GM21717 (cell line): Measurements from ENCODE around the gene NUP210L.
"Not testable (repeated sequence)": the region's sequence is repeated elsewhere in the genome, so short reads cannot be mapped to it uniquely, and the experiment has no call there.

ENCODE experiments used
- ATAC-seq: cut with Tn5 transposase; IDR thresholded peaks from one replicate; pipeline ENCODE4 v1.9.1; 2021; ENCODE audit warnings: mild to moderate bottlenecking, moderate library complexity; ENCODE audit not compliant: unreplicated experiment

Gene NUP210L

DNA sequence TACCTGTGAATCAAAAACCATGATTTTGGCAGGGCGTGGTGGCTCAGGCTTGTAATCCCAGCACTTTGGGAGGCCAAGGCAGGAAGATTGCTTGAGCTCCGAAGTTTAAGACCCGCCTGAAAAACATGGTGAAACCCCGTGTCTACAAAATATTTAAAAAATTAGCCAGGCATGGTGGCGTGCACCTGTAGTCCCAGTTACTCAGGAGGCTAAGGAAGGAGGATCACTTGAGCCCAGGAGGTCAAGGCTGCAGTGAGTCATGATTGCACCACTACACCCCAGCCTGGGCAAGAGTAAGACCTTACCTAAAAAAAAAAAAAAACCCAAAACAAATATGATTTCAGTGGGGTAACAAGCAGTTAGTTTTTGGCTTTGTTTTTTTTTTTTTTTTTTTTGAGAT, 54.7 kb downstream of the NUP210L start:
- ATAC-seq = not testable (repeated sequence)

DNA sequence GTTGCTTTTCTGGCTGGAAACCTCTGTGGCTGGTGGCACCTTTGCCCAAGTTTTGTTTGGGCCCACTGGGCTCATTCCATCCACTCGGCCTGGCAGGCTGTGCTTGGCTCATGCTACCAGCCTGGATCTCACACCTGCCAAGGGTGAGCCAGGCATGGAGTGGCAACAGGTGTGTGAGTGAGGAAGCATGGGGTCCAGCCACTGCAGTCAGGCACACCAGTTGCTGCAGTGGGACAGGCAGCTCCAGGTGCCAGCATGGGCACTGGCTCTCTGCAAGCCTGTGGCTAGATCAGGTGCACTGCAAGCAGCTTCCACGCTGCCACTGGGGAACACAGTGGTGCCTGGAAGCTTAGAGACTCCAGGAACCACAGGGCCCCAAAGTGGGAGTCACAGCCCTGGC, 57.0 kb downstream of the NUP210L start:
- no peak for ATAC-seq

DNA sequence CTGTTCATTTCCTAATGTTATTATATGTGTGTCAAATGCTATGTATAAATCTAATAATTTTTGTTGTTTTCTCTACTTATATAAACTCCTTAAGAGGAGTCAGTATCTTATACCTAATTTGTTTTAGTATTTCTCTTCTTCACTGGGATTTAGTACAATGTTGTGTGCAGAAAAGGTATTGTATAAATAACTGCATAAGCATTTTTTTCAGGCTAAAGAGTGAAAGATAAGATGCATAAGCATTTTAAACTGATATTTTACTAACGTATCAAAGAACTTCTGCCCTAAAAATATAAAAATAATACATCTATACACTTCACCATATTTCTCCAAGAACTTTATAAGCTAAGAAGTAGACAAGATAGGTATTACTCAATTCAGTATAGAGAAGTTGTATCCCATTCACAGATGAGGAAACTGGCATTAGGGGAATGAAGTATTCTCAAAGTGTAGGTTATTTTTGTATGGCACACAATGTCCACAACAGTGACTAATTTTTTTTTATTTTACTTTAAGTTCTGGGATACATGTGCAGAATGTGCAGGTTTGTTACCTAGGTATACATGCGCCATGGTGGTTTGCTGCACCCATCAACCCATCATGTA, 59.3 kb downstream of the NUP210L start:
- ATAC-seq = no peak

DNA sequence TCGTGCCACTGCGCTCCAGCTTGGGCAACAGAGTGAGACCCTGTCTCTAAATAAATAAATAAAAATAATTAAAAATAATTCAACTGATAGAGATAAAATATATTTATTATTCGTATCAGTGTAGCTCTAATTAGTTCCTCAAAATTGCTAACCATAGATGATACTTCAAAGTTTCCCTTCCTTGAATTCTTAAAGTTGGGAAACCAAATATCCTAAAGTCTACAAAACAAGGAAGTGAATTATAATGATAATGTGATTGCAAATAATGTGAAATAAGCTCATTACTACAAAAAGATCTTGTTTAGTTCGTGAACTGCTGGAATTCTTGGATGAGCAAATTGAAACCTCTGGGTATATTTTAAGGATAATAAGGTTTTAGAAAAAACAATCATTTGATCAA, 60.5 kb downstream of the NUP210L start:
- ATAC-seq = no peak

DNA sequence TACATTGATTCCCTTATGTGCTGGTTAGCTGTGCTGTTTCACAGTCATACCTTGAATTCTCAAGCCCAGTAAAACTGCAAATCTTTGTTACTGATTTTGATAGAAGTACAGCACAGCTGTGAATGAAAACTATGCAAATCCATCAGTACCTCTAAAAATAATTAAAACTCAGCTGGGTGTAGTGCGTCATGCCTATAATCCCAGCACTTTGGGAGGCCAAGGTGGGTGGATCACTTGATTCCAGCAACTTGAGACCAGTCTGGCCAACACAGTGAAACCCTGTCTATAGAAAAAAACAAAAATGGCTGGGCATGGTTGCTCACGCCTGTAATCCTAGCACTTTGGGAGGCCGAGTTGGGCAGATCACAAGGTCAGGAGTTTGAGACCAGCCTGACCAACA, 61.2 kb downstream of the NUP210L start:
- ATAC-seq = no peak

DNA sequence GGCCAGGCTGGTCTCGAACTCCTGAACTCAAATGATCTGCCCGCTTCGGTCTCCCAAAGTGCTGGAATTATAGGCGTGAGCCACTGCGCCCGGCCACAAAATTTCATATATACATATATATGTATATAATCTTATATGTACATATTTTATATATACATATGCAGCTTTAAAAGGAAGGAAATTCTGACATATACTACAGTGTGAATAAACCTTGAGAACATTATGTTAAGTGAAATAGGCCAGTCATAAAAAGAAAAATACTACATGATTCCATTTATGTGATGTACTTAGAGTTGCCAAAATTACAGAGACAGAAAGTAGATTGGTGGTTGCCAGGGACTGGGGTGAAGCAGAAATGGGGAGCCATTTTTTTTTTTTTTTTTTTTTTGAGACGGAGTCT, 63.2 kb downstream of the NUP210L start:
- ATAC-seq = no peak

DNA sequence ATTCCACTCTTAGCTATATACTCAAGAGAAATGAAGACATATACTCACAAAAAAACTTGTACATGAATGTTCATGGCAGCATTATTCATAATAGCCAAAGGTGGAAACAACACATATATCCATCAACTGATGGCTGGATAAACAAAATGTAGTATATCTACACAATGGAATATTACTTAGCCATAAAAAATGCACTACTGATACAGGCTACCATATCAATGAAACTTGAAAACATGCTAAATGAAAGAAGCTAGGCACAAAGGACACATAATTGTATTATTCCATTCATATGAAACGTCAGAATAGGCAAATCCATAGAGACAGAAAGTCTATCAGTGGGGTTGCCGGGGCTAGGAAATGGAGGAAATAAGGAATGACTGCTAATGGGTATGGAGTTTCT, 67.3 kb downstream of the NUP210L start:
- ATAC-seq = no peak

DNA sequence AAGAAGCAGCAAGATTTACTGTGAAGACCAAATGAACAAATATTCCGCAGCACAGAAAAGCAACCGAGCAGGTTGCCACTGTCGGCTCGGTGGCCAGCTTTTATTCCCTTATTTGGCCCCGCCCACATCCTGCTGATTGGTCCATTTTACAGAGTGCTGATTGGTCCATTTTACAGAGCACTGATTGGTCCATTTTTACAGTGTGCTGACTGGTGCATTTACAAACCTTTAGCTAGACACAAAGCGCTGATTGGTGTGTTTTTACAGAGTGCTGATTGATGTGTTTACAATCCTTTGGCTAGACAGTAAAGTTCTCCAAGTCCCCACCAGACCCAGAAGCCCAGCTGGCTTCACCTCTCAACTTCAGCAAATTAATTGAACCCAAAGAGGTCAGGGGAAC, 71.8 kb downstream of the NUP210L start:
- not testable (repeated sequence) for ATAC-seq

DNA sequence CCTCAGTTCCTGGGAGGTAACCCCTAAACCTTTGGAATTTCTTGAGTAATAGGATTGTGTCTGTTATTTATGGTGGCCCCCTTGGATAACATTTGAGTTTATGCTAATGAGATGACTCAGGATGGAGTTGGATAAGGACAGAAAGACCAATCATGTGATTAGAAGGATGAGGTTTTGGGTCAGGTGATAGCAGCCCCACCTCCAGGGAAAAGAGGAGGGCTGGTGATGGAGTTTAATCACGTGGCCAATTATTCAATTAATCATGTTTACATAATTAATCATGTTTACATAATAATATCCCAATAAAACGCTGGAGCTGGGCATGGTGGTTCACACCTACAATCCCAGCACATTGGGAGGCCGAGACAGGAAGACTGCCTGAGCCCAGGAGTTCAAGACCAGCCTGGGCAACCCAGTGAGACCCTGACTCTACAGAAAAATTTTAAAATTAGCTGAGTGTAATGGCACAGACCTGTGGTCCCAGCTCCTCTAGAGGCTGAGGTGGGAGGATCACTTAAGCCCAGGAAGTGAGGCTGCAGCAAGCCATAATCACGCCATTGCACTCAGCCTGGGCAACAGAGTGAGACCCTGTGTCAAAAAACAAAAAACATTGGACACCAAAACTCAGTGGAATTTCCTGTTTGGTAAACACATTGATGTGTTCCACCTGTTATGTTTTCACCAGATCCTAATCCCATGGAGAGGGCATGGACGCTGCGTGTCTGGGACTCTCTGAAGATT, 73.3 kb downstream of the NUP210L start:
- no peak for ATAC-seq

DNA sequence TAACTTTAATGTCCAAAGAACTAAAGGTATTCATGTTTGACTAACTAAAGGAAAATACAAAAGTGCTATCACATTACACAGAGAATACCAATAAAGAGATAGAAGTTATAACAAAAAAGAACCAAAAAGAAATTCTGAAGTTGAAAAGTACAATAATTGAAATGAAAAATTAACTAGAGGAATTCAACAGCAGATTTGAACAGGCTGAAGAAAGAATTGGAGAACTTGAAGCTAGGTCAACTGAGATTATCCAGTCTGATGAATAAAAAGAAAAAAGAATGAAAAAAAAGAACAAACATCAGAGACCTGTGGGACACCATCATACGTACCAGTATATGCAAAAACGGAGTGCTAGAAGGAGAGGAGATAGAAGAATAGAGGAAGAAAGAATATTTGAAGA, 78.5 kb downstream of the NUP210L start:
- no peak for ATAC-seq

DNA sequence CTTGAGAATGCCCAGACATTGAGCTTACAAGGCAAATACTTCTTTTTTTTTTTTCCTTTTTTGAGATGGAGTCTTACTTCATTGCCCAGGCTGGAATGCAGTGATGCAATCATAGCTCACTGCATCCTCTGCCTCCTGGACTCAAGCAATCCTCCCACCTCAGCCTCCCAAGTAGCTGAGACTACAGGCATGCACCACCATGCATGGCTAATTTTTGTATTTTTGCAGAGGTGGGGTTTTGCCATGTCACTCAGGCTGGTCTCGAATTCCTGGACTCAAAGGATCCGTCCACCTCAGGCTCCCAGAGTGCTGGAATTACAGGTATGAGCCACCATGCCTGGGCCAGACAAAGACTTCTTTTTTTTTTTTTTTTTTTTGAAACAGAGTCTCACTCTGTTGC, 79.1 kb downstream of the NUP210L start:
- ATAC-seq = no peak

DNA sequence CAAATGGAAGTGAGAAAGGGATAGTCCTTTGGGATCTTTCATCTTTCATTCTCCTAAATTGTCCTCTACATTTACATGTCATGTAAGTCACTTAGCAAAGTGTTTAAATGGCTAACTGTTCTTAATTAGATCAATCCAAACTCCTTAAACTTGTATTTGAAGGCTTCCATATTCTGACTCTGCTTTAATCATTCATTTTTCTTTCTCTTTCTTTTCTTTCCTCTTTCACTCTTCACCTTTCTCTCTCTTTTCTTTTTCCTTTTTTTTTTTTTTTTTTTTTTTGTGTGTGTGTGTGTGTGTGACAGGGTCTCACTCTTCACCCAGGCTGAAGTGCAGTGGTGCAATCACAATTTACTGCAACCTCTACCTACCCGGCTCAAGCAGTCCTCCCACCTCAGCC, 92.6 kb downstream of the NUP210L start:
- no peak for ATAC-seq

DNA sequence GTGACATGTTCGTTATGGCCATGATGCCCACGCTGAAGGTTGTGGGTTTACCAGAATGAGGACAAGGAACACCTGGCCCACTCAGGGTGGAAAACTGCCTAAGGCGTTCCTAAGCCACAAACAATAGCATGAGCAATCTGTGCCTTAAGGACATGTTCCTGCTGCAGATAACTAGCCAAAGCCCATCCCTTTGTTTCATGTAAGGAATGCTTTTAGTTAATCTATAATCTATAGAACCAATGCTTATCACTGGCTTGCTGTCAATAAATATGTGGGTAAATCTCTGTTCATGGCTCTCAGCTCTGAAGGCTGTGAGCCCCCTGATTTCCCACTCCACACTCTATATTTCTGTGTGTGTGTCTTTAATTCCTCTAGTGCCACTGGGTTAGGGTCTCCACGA, 107.4 kb downstream of the NUP210L start:
- ATAC-seq = not testable (repeated sequence)

DNA sequence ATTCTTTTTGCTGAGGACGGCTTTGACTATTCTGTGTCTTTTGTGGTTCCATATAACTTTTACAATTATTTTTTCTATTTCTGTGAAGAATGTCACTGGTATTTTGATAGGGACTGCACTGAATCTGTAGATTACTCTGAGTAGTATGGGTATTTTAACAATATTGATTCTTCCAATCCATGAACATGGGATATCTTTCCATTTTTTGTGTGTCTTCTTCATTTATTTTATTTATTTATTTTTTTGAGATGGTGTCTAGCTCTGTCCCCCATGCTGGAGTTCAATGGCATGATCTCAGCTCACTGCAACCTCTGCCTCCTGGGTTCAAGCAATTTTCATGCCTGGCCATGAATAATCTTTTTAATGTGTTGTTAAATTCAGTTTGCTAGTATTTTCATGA, 121.2 kb downstream of the NUP210L start:
- ATAC-seq = not testable (repeated sequence)

DNA sequence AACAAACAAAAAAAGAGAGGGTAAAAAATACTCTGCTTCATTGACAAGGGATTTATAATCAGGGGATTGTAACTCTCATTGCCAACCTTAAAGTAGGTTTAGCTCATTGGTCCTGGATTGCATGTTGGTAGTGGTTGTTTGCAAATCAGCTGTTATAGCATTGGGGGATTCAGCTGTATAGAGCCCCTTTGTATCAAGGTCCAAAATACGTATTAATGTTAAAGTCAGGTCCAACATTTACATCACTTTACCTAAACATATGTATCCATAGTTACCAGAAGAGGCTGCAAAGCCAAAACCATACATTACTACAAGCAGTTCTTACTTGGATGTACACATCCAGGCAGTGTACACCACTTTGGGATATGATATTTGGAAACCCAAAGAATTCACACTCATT, 134.9 kb downstream of the NUP210L start:
- ATAC-seq = no peak

DNA sequence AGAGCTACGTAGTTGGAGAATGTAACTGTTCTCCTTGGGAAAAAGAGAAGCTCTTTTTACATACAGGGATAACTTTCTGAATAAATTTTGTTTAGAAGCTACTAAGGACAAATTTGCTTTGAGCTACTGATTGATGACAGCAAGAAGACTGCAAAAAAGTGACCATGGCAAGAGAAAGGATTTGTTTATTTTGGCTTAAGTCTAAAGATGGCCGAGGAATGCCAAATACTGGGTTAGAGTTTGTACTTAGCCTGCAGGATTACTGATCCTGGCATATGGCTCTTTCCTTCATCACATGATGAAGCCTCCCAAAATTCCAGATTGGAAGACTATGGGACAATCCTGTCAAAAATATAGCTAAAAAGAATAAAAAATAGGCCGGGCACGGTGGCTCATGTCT, 135.6 kb downstream of the NUP210L start:
- no peak for ATAC-seq

DNA sequence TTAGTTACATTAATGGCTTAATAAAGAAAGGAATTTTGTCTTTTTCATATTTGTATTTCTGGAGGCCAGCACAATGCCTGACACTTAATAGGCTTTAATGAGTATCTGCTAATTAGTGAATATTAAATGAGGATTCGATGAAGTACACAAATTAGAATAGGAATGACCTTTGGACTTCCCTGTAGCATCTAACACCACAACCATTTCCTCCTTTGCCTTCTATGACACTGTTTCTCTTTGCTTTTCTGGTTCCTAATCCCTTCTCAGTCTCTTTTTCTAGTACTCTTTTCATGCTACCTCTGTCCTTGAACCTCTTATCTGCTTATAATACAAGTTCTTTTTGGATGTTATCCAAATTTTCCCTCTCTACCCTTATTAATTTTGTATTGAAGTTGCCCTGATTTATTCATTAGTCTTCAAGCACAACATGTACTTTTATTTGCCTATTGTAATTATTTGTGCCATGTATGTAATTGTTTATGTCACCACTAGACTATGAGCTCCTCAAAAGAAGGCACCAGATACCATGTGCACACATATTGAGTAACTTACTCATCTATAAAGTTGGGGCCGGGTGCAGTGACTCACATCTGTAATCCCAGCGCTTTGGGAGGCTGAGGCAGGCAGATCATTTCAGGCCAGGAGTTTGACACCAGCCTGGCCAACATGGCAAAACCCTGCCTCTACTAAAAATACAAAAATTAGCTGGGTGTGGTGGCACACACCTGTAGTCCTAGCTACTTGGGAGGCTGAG, 140.5 kb downstream of the NUP210L start:
- no peak for ATAC-seq

DNA sequence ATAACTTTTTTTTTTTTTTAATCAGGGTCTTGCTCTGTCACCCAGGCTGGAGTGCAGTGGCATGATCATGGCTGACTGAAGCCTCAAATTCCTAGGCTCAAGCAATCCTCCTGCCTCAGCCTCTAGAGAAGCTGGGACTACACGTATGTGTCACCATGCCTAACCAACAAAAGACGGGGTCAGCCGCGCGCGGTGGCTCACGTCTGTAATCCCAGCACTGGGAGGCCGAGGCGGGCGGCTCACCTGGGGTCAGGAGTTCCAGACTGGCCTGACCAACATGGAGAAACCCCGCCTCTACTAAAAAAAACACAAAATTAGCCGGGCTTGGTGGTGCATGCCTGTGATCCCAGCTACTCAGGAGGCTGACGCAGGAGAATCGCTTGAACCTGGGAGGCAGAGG, 142.3 kb downstream of the NUP210L start:
- not testable (repeated sequence) for ATAC-seq

DNA sequence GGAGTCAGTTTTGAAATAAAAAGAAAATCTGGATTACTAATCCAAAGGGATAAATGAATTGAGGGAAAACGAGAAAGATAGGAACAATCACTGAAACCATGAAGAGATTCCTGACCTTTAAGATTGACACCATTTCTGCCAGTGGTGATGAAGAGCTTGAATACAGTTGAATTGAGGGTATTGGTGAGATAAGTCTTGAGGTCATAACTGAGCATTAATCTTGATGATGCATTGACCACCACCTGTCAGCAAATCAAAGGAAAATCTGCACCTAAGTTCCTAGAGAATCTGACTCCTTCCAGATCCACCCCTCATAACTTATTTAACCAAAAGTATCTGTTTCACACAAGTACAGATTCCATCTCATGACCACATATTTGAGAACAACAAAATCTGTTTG, 142.7 kb downstream of the NUP210L start:
- ATAC-seq = no peak

DNA sequence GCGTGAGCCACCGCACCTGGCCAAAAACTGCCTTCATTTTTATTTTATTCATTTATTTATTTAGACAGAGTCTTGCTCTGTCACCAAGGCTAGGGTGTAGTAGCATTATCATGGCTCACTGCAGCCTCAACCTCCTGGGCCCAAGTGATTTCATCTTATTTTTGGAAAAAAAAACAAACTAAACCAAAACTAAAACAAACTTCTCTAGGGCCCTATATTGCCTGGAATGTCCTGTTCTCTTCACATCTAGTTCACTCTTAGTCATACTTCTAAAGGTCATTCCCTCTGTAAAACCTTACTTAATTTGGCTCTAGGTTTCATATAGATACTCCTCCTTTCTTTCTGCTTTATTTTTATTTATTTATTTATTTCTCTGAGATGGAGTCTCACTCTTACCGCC, 148.7 kb downstream of the NUP210L start:
- no peak for ATAC-seq

DNA sequence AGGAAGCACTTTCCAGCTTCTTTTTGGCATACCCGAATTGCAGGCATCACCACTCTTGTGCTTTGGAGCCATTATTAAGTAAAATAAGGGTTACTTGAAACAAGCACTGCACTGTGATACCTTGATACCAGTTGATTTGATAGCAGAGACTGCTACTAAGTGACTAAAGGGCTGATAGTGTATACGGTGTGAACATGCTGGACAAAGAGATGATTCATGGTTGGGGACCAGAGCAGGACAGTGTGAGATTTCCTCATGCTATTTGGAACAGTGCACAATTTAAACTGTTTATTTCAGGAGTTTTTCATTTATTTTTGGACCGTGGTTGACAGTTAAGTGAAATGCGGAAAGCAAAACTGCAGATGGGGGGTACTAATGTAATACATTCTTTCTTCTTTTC, 154.5 kb downstream of the NUP210L start:
- ATAC-seq = no peak

DNA sequence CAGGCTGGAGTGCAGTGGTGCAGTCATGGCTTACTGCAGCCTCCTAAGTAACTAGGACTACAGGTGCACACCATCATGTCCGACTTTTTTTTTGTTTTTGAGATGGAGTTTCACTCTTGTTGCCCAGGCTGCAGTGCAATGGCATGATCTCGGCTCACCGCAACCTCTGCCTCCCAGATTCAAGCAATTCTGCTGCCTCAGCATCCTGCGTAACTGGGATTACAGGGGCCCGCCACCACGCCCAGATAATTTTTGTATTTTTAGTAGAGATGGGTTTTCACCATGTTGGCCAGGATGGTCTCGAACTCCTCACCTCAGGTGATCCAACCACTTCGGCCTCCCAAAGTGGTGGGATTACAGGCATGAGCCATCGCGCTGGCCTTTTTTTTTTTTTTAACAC, 158.0 kb downstream of the NUP210L start:
- ATAC-seq = not testable (repeated sequence)
